ENCODE measurements around the gene ROR2. TPM values are rescaled to one million over a fixed set of nuclear protein-coding genes. Genes with fewer than 3 reads are reported as not detected.

ROR2 gene
- total and polyA plus RNA-seq, 2 of the 8 experiments (the other 6 are each of a cell fraction or from before 2014, with no cell fraction given): 2.7 to 4.3 TPM

DNA sequence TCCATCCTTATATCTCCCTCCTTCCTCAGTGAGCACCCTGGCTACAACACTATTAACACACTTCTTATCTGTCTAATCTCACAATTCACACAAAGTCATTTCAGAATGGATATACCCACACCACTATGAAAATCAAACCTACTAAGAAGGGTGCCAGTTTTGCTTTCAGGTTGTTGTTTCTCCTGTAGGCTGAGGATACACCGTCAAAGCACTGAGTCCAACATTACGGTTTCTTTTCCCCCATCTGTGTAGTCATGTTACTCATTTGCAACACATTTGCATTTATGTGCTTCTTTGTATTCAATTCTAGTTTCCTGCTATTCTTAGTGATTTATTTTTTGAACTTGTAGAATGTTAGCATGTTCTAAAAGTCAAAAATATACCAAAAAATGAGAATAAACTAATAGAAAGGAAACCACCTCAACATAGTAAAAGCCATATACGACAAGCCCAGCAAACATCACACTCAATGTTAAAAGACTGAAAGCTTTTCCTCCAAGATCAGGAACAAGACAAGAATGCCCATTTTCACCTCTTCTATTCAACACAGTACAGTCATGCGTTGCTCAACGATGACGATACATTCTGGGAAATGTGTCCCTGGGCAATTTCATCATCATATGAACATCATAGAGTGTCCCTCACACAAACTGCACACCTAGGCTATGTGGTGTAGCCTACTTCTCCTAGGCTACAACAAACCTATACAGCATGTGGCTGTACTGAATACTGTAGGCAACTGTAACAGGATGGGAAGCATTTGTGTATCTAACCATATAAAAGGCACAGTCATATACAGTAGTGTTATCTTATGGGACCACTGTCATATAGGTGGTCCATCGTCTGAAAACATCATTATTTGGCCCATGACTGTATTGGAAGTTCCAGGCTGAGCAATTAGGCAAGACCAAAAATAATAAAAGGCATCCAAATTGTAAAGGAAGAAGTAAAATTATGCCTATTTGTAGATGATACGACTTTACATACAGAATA is 6.3 kb downstream of the ROR2 start (continued):
- TF ChIP-seq EZH2 (IDR thresholded peaks at IDR 0.05; ENCODE audit: low read depth, low read length, severe bottlenecking): no peak
- TF ChIP-seq FOSL1 (IDR thresholded peaks at IDR 0.05; ENCODE audit: insufficient read depth, low read depth, low read length): no peak
- no peak for TF ChIP-seq BRCA1 (IDR thresholded peaks at IDR 0.05; ENCODE audit: low read depth, low read length)
- TF ChIP-seq CEBPB (IDR thresholded peaks at IDR 0.05; ENCODE audit: low read depth, low read length): no peak
- no peak for TF ChIP-seq CBX5 (IDR thresholded peaks at IDR 0.05; ENCODE audit: low read depth, low read length)

Measured in H1 (cell line).